Mesenchymal stem cell (in vitro differentiated cells and primary cell): ENCODE data around the gene RPL10A.

Source experiments
- DNase-seq: peaks from one replicate; pipeline ENCODE4 v3.0.0-alpha.2; 2013
- H2AFZ ChIP-seq: one replicate; pipeline ENCODE4 v1.6.1; 2013; ENCODE audit warnings: low read depth, mild to moderate bottlenecking, control low read depth, inconsistent platforms, low read length, moderate library complexity
- H2AK5ac ChIP-seq: 2 replicates; pipeline ENCODE4 v1.6.1; 2013; ENCODE audit warnings: low read length, moderate library complexity, mild to moderate bottlenecking, inconsistent platforms; ENCODE audit not compliant: severe bottlenecking
- H2BK120ac ChIP-seq: one replicate; pipeline ENCODE4 v1.6.1; 2013; ENCODE audit warnings: low read depth, mild to moderate bottlenecking, inconsistent platforms, low read length, moderate library complexity
- H2BK12ac ChIP-seq, 2 experiments: one replicate each; pipeline ENCODE4 v1.6.1; 2013; ENCODE audit warnings: inconsistent platforms in 2 of 2, low read length in 2 of 2, mild to moderate bottlenecking in 2 of 2, moderate library complexity in 2 of 2, control low read depth in 1 of 2
- H2BK15ac ChIP-seq: one replicate; pipeline ENCODE4 v1.6.1; 2013; ENCODE audit warnings: mild to moderate bottlenecking, low read depth, inconsistent platforms; ENCODE audit not compliant: poor library complexity, severe bottlenecking
- H2BK5ac ChIP-seq: 2 replicates; pipeline ENCODE4 v1.6.1; 2013; ENCODE audit warnings: low read depth, mild to moderate bottlenecking, low read length, control low read depth, inconsistent platforms; ENCODE audit not compliant: poor library complexity, severe bottlenecking
- H3K14ac ChIP-seq, 2 experiments: one replicate each; pipeline ENCODE4 v1.6.1; 2013; ENCODE audit warnings: inconsistent platforms in 2 of 2, low read length in 2 of 2, control low read depth in 1 of 2, mild to moderate bottlenecking in 1 of 2, moderate library complexity in 1 of 2
- H3K18ac ChIP-seq, 2 experiments: one replicate each; pipeline ENCODE4 v1.6.1; 2013; ENCODE audit warnings: inconsistent platforms in 2 of 2, low read length in 2 of 2, control low read depth in 1 of 2, low read depth in 1 of 2, mild to moderate bottlenecking in 1 of 2
- H3K23ac ChIP-seq, 2 experiments: one replicate each; pipeline ENCODE4 v1.6.1; 2013; ENCODE audit warnings: inconsistent platforms in 2 of 2, low read length in 2 of 2, mild to moderate bottlenecking in 2 of 2, moderate library complexity in 2 of 2, control low read depth in 1 of 2
- H3K27ac ChIP-seq: 2 replicates; pipeline ENCODE4 v1.5.1; 2013; ENCODE audit warnings: mild to moderate bottlenecking, moderate library complexity, low read length, control low read depth, inconsistent platforms; ENCODE audit not compliant: poor library complexity, severe bottlenecking
- H3K27me3 ChIP-seq, 2 experiments: 2 replicates each; pipeline versions ENCODE4 v1.6.1 to v1.7.0; 2013; ENCODE audit warnings: low read length in 2 of 2, mild to moderate bottlenecking in 2 of 2, moderate library complexity in 2 of 2, control low read depth in 1 of 2, inconsistent platforms in 1 of 2; ENCODE audit not compliant: control insufficient read depth in 1 of 2, insufficient read depth in 1 of 2
- H3K36me3 ChIP-seq, 2 experiments: 2 replicates each; pipeline versions ENCODE4 v1.6.1 to v1.7.0; 2013; ENCODE audit warnings: low read length in 2 of 2, control low read depth in 1 of 2, inconsistent platforms in 1 of 2, low read depth in 1 of 2, mild to moderate bottlenecking in 1 of 2; ENCODE audit not compliant: insufficient read depth in 2 of 2, control insufficient read depth in 1 of 2
- H3K4ac ChIP-seq, 2 experiments: one replicate each; pipeline ENCODE4 v1.6.1; 2013; ENCODE audit warnings: inconsistent platforms in 2 of 2, low read length in 2 of 2, mild to moderate bottlenecking in 2 of 2, moderate library complexity in 2 of 2, control low read depth in 1 of 2, low read depth in 1 of 2
- H3K4me1 ChIP-seq: 2 replicates; pipeline ENCODE4 v1.6.1; 2013; ENCODE audit warnings: low read depth, low read length, control low read depth; ENCODE audit not compliant: control insufficient read depth, insufficient read depth
- H3K4me2 ChIP-seq: 2 replicates; pipeline ENCODE4 v1.6.1; 2013; ENCODE audit warnings: low read length, mild to moderate bottlenecking, inconsistent platforms; ENCODE audit not compliant: poor library complexity, severe bottlenecking
- H3K4me3 ChIP-seq, 2 experiments: 2 replicates each; pipeline versions ENCODE4 v1.5.1 to v1.7.0; 2013; ENCODE audit warnings: low read length in 2 of 2, mild to moderate bottlenecking in 2 of 2, control low read depth in 1 of 2, low read depth in 1 of 2; ENCODE audit not compliant: insufficient read depth in 1 of 2
- H3K79me1 ChIP-seq: replicated peaks from 2 replicates; pipeline ENCODE4 v1.6.1; 2013; ENCODE audit warnings: mild to moderate bottlenecking, control low read depth, low read length, inconsistent platforms; ENCODE audit not compliant: poor library complexity, severe bottlenecking
- H3K9ac ChIP-seq: 2 replicates; pipeline ENCODE4 v1.7.0; 2013; ENCODE audit warnings: mild to moderate bottlenecking, low read length, moderate library complexity
- H3K9me3 ChIP-seq: 2 replicates; pipeline ENCODE4 v1.7.0; 2013; ENCODE audit warnings: mild to moderate bottlenecking, low read length; ENCODE audit not compliant: control insufficient read depth
- H4K8ac ChIP-seq: one replicate; pipeline ENCODE4 v1.6.1; 2013; ENCODE audit warnings: inconsistent platforms, mild to moderate bottlenecking, low read length, moderate library complexity
- H4K91ac ChIP-seq: one replicate; pipeline ENCODE4 v1.6.1; 2013; ENCODE audit warnings: mild to moderate bottlenecking, low read length, inconsistent platforms
- WGBS: methylation state at CpG from one replicate; pipeline ENCODE4 v1.1.7; 2013; ENCODE audit warnings: mixed read lengths; 5-methylcytosine and 5-hydroxymethylcytosine counted together

RPL10A gene

DNA sequence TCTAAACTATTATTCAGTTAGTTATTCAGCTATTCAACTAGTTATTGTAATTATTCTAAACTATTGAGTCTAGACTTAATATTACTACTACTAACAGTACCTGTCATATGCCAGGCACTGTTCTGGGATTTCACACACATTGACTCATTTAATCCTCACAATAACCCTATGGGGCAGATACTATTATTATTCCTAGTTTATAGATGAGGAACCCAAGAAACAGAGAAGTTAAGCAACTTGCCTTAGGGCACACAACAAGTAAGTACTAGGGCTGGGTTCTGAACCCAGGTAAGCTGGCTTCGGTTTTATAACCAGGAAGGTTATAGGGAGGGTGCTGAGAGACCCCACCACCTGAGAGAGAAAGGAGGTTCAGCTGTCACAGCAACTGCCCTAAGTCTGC, 20.9 kb downstream of the RPL10A start:
- Histone ChIP-seq H3K4me1 (peaks cover 87% of the 10 kb centered on the region), H3K79me1 (peaks cover 19% of the 10 kb centered on the region), H3K18ac (peak overlapping the region in 1 of 2 experiments; percentile 15), H2BK12ac (no peak overlapping the region), H2BK5ac (no peak overlapping the region), H3K9me3 (no peaks in the 10 kb centered on the region), H3K4me3 (no peak overlapping the region), H4K8ac (no peak overlapping the region), H2AK5ac (peak overlapping the region; percentile 19), H3K36me3 (peaks cover 7 to 31% of the 10 kb centered on the region in 2 experiments), H4K91ac (no peak overlapping the region), H3K4ac (no peak overlapping the region), H2AFZ (no peak overlapping the region), H2BK15ac (peak overlapping the region; percentile 26), H3K14ac (no peak overlapping the region), H3K4me2 (no peak overlapping the region), H3K23ac (no peak overlapping the region), H3K27me3 (no peaks in the 10 kb centered on the region), H2BK120ac (peak overlapping the region; percentile 84), H3K27ac (peak overlapping the region; percentile 89), H3K9ac (no peak overlapping the region)
- DNase-seq: no peak
- 80% methylated on average over 1 of the region's 1 CpG for WGBS

DNA sequence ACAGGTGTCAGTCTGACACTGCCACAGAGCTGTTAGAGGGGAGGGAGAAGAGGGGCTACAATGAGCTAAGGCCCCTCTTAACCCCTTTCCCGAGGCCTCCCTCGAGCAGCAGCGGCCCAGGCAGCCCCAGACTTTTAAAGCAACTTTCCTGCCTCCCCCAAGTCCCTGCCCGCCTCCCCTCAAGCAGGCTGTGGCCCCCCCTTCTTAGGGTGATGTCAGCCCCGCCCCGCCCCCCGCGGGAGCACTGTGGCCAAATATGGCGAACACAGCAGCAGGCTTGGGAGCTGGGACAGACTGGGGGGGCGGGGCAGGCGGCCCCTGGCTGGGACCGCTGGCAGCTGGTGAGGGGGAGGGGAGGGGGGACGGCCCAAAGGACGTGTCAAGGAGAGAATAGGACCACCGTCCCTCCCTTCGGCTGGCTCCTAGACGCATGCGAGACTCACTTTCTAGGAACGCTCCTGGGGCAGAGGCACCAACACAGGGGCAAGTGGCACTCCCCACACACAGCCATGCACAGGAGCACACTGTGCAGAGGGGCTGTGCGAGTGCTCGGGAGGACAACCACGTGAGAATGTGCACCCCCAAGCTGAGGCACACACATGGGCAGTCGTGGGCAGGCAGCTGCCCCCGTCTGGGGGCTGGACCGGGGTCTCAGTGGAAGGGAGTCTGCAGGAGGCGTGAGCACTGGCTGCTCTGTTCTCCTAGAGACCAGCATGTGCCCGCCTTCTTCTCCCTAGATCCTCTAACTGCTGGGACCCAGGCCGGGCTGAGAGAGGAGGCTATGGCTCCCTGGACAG, 22.0 kb downstream of the RPL10A start:
- peak overlapping the region; percentile 71 for H2BK15ac ChIP-seq
- H3K27me3 ChIP-seq: no peaks in the 10 kb centered on the region
- H3K4ac ChIP-seq: peak overlapping the region in 1 of 2 experiments; percentile 83
- peak overlapping the region; percentile 97 for H2AK5ac ChIP-seq
- peak overlapping the region; percentile 67 for H3K9ac ChIP-seq
- peaks cover 2 to 26% of the 10 kb centered on the region in 2 experiments for H3K36me3 ChIP-seq
- 1% methylated on average over 23 of the region's 28 CpGs for WGBS
- peak overlapping the region; percentile 40 for H2BK120ac ChIP-seq
- no peak overlapping the region for H2AFZ ChIP-seq
- peak overlapping the region; percentile 80 for H4K8ac ChIP-seq
- no peaks in the 10 kb centered on the region for H3K9me3 ChIP-seq
- peak overlapping the region in 1 of 2 experiments; percentile 0 for H3K23ac ChIP-seq
- H3K4me2 ChIP-seq: peak overlapping the region; percentile 66
- H4K91ac ChIP-seq: peak overlapping the region; percentile 97
- peak overlapping the region; percentile 88 to 92 for H3K18ac ChIP-seq
- H3K14ac ChIP-seq: peak overlapping the region in 1 of 2 experiments; percentile 71
- peak overlapping the region; percentile 89 for H3K27ac ChIP-seq
- H3K4me1 ChIP-seq: peaks cover 87% of the 10 kb centered on the region
- peaks cover 10% of the 10 kb centered on the region for H3K79me1 ChIP-seq
- peak overlapping the region in 1 of 2 experiments; percentile 53 for H3K4me3 ChIP-seq
- H2BK12ac ChIP-seq: peak overlapping the region; percentile 78 to 83
- DNase-seq: peak; percentile 73
- no peak overlapping the region for H2BK5ac ChIP-seq

GRCh38 chr6:35490821-35491557, 22.8 kb downstream of the RPL10A start:
- H3K27me3 ChIP-seq: no peaks in the 10 kb centered on the region
- H3K27ac ChIP-seq: peak overlapping the region; percentile 87
- H3K4me2 ChIP-seq: peak overlapping the region; percentile 66
- 43% methylated on average over 8 of the region's 8 CpGs for WGBS
- peak overlapping the region; percentile 92 to 94 for H3K18ac ChIP-seq
- H2AK5ac ChIP-seq: peak overlapping the region; percentile 86
- H2BK120ac ChIP-seq: peak overlapping the region; percentile 37
- H4K91ac ChIP-seq: peak overlapping the region; percentile 77
- H2BK15ac ChIP-seq: no peak overlapping the region
- no peak overlapping the region for H2BK5ac ChIP-seq
- no peak overlapping the region for H3K9ac ChIP-seq
- H3K9me3 ChIP-seq: no peaks in the 10 kb centered on the region
- H3K79me1 ChIP-seq: peaks cover 8% of the 10 kb centered on the region
- no peak for DNase-seq
- peak overlapping the region; percentile 40 to 54 for H3K4ac ChIP-seq
- peaks cover 83% of the 10 kb centered on the region for H3K4me1 ChIP-seq
- H3K36me3 ChIP-seq: peaks cover 0 to 19% of the 10 kb centered on the region in 2 experiments
- H2AFZ ChIP-seq: no peak overlapping the region
- peak overlapping the region; percentile 86 for H4K8ac ChIP-seq
- no peak overlapping the region for H3K4me3 ChIP-seq
- H2BK12ac ChIP-seq: peak overlapping the region; percentile 67 to 85
- peak overlapping the region in 1 of 2 experiments; percentile 86 for H3K14ac ChIP-seq
- no peak overlapping the region for H3K23ac ChIP-seq
